ENCODE measurements around the gene ZBTB7B.
A peak's percentile ranks its signal among the peaks of the same experiment; 100 is the strongest.

The ZBTB7B gene

GRCh38 chr1:155002464-155003226 is at the start of gene ZBTB7B:
Gene ZBTB7B, plus strand, starts transcription at chr1:155002802. Its CDS starts 11,859 bp downstream, at chr1:155014661.
- Mint-ChIP-seq H3K27me3 (ENCODE audit: low read depth) (no peaks in the 10 kb centered on the region), H3K27ac (peak within 1 kb of the TSS; percentile 79 to 93 (median 83)), H3K4me1 (peaks cover 25% of the 10 kb centered on the region), H3K9me3 (no peaks in the 10 kb centered on the region), H3K36me3 (ENCODE audit: low read depth) (no peaks in the 10 kb centered on the region), H3K4me3 (peak within 1 kb of the TSS; percentile 92 to 96 (median 92))
- TF ChIP-seq CTCF (IDR thresholded peaks at IDR 0.05; ENCODE audit: unreplicated experiment in 3 of 3), result no peak

GRCh38 chr1:154953611-154954038 is 49.0 kb upstream of the ZBTB7B start:
- H3K36me3 Mint-ChIP-seq (ENCODE audit: low read depth), result peaks cover 17% of the 10 kb centered on the region
- no peaks in the 10 kb centered on the region for H3K27me3 Mint-ChIP-seq (ENCODE audit: low read depth)
- peak overlapping the region in 2 of 3 experiments; percentile 90 to 91 for H3K4me3 Mint-ChIP-seq
- TF ChIP-seq CTCF (IDR thresholded peaks at IDR 0.05; ENCODE audit: unreplicated experiment in 3 of 3), result no peak
- H3K27ac Mint-ChIP-seq, result peak overlapping the region in 1 of 3 experiments; percentile 98
- no peaks in the 10 kb centered on the region for H3K9me3 Mint-ChIP-seq
- peaks cover 66% of the 10 kb centered on the region for H3K4me1 Mint-ChIP-seq

GRCh38 chr1:154954541-154954940 is 48.1 kb upstream of the ZBTB7B start:
- Mint-ChIP-seq H3K27me3 (ENCODE audit: low read depth) (no peaks in the 10 kb centered on the region), H3K36me3 (ENCODE audit: low read depth) (peaks cover 14% of the 10 kb centered on the region), H3K4me3 (peak overlapping the region; percentile 87 to 91 (median 90)), H3K9me3 (no peaks in the 10 kb centered on the region), H3K27ac (peak overlapping the region; percentile 95 to 98 (median 98)), H3K4me1 (peaks cover 66% of the 10 kb centered on the region)
- no peak for TF ChIP-seq CTCF (IDR thresholded peaks at IDR 0.05; ENCODE audit: unreplicated experiment in 3 of 3)

GRCh38 chr1:154955039-154955717 is 47.4 kb upstream of the ZBTB7B start:
- peaks cover 14% of the 10 kb centered on the region for H3K36me3 Mint-ChIP-seq (ENCODE audit: low read depth)
- H3K4me1 Mint-ChIP-seq, result peaks cover 66% of the 10 kb centered on the region
- H3K9me3 Mint-ChIP-seq, result no peaks in the 10 kb centered on the region
- peak overlapping the region; percentile 87 to 91 (median 90) for H3K4me3 Mint-ChIP-seq
- H3K27ac Mint-ChIP-seq, result peak overlapping the region; percentile 95 to 98 (median 98)
- TF ChIP-seq CTCF (IDR thresholded peaks at IDR 0.05; ENCODE audit: unreplicated experiment in 3 of 3), result no peak
- H3K27me3 Mint-ChIP-seq (ENCODE audit: low read depth), result no peaks in the 10 kb centered on the region

- peak; percentile 23 to 46 (median 39) for TF ChIP-seq CTCF (IDR thresholded peaks at IDR 0.05; ENCODE audit: unreplicated experiment in 3 of 3)
- Mint-ChIP-seq H3K9me3 (no peaks in the 10 kb centered on the region), H3K36me3 (ENCODE audit: low read depth) (peaks cover 8% of the 10 kb centered on the region)
Measured at GRCh38 chr1:154955718-154956543, 46.7 kb upstream of the ZBTB7B start, which contains the start of gene PBXIP1. Gene PBXIP1, minus strand, starts transcription at chr1:154956099. Its CDS starts 2,378 bp downstream, at chr1:154953721.

More at GRCh38 chr1:154955718-154956543, 46.7 kb upstream of the ZBTB7B start, which contains the start of gene PBXIP1:
- Mint-ChIP-seq H3K27me3 (ENCODE audit: low read depth) (no peaks in the 10 kb centered on the region), H3K27ac (peak within 1 kb of the TSS; percentile 95 to 98 (median 98)), H3K4me1 (peaks cover 72% of the 10 kb centered on the region), H3K4me3 (peak within 1 kb of the TSS; percentile 87 to 91 (median 90))

Measured in nephron (organoid).